Right atrium auricular region (tissue), 2 donors: Measurements from ENCODE around the gene DAGLA. TPM values are rescaled to one million over a fixed set of nuclear protein-coding genes. Genes with fewer than 3 reads are reported as not detected.

Source experiments
- DNase-seq: peaks from one replicate; pipeline ENCODE4 v3.0.0-alpha.2; 2019; ENCODE audit warnings: low spot score
- H3K27ac ChIP-seq, 2 donors: fragments of 200-600 bp; sonication (generic); 1 replicate in 1 of 2; 2 replicates in 1 of 2; pipeline ENCODE4 v1.5.1; 2016 to 2019
- H3K27me3 ChIP-seq, 2 donors: fragments of 200-600 bp; sonication (generic); one replicate each; pipeline versions ENCODE4 v1.5.1 to v1.6.0; 2017 to 2019
- H3K36me3 ChIP-seq: fragments of 200-600 bp; sonication (generic); one replicate; pipeline ENCODE4 v1.5.1; 2016
- H3K4me1 ChIP-seq, 2 donors: fragments of 200-600 bp; sonication (generic); one replicate each; pipeline versions ENCODE4 v1.5.1 to v1.6.0; 2017 to 2019
- H3K4me3 ChIP-seq, 2 donors: fragments of 200-600 bp; sonication (generic); 1 replicate in 1 of 2; 2 replicates in 1 of 2; pipeline ENCODE4 v1.5.1; 2017 to 2019; ENCODE audit warnings: mild to moderate bottlenecking in 1 of 2, moderate library complexity in 1 of 2
- H3K9me3 ChIP-seq, 2 donors: fragments of 200-600 bp; sonication (generic); one replicate each; pipeline ENCODE4 v1.5.1; 2019
- total RNA-seq, 2 donors: library from RNA; depleted of rRNA; stranded (reverse); fragments of >200 nt; gene quantifications; one replicate each; pipeline ENCODE4 v1.1.0, GENCODE V29; 2016
- TF ChIP-seq, protein P1 (sequence below), 2 donors: fragments of 200-600 bp; sonication (generic); IDR thresholded peaks; one replicate each; pipeline ENCODE4 v1.5.1; 2019; ENCODE audit warnings: antibody characterized with exemption in 2 of 2

Gene DAGLA
- total RNA-seq, 2 donors from 2014 or later: 3.9 to 5.7 TPM

DNA sequence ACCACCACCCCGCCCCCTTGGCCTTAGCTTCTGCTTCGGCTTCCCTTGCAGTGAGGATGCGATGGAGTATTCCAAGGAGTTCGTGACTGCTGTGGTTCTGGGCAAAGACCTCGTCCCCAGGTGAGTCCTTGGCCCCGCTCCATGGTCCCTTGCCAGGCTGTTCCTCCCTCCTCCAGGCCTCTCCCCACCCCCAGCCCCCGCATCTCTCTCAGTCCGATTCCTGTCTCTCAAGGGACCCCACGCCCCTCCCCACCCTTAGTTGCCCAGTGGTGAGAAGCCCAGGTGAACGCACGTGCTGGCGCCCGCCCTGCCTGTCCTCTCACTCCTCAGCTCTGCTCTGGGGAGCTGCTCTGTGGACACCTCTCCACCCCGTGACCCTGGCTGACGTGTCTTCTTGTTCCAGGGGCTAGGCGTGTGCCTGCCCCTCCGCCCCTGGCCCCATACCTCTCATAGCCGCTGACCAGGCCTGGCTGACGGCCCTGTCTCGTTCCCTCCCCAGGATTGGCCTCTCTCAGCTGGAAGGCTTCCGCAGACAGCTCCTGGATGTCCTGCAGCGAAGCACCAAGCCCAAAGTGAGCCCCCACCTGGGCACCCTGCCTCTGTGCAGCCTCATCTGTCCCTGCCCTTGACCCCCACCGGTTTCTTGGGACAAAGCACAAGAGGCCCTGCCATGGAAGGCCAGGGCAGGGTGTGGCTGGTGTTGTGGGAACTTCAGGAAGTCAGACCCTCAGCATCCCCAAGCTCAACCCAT, 57.6 kb downstream of the DAGLA start:
- TF ChIP-seq, protein P1, sequence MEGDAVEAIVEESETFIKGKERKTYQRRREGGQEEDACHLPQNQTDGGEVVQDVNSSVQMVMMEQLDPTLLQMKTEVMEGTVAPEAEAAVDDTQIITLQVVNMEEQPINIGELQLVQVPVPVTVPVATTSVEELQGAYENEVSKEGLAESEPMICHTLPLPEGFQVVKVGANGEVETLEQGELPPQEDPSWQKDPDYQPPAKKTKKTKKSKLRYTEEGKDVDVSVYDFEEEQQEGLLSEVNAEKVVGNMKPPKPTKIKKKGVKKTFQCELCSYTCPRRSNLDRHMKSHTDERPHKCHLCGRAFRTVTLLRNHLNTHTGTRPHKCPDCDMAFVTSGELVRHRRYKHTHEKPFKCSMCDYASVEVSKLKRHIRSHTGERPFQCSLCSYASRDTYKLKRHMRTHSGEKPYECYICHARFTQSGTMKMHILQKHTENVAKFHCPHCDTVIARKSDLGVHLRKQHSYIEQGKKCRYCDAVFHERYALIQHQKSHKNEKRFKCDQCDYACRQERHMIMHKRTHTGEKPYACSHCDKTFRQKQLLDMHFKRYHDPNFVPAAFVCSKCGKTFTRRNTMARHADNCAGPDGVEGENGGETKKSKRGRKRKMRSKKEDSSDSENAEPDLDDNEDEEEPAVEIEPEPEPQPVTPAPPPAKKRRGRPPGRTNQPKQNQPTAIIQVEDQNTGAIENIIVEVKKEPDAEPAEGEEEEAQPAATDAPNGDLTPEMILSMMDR (IDR thresholded peaks at IDR 0.05): no peak
- H3K4me3 ChIP-seq: no peak overlapping the region
- H3K9me3 ChIP-seq: no peaks in the 10 kb centered on the region
- no peak for DNase-seq
- no peaks in the 10 kb centered on the region for H3K27me3 ChIP-seq
- peaks cover 14% of the 10 kb centered on the region for H3K36me3 ChIP-seq
- H3K27ac ChIP-seq: no peak overlapping the region
- peaks cover 0 to 5% of the 10 kb centered on the region in 2 donors for H3K4me1 ChIP-seq

- TF ChIP-seq, protein P1 (IDR thresholded peaks at IDR 0.05): no peak
- H3K4me1 ChIP-seq: no peaks in the 10 kb centered on the region
- peaks cover 17% of the 10 kb centered on the region for H3K36me3 ChIP-seq
- no peaks in the 10 kb centered on the region for H3K9me3 ChIP-seq
- H3K27me3 ChIP-seq: no peaks in the 10 kb centered on the region
- DNase-seq: no peak
- H3K4me3 ChIP-seq: no peak overlapping the region
- no peak overlapping the region for H3K27ac ChIP-seq
Measured at GRCh38 chr11:61738776-61739175, 58.6 kb downstream of the DAGLA start.

DNA sequence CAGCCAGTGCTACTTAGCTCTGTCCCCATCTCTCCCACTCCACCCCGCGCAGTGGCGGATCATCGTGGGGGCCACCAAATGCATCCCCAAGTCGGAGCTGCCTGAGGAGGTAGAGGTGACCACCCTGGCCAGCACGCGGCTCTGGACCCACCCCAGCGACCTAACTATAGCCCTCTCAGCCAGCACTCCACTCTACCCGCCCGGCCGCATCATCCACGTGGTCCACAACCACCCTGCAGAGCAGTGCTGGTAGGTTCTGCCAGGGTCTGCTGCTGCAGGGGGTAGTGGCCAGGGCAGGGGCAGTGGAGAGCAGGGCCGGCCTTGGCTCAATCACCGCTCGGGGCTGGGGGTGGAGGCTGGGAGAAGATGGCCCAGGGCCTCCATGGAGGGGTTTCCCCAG, 59.2 kb downstream of the DAGLA start:
- no peak for DNase-seq
- Histone ChIP-seq H3K4me3 (no peak overlapping the region), H3K9me3 (no peaks in the 10 kb centered on the region), H3K4me1 (no peaks in the 10 kb centered on the region), H3K27me3 (no peaks in the 10 kb centered on the region), H3K36me3 (peaks cover 23% of the 10 kb centered on the region), H3K27ac (no peak overlapping the region)
- TF ChIP-seq, protein P1 (IDR thresholded peaks at IDR 0.05): no peak

GRCh38 chr11:61739966-61740365, 59.8 kb downstream of the DAGLA start:
- H3K4me3 ChIP-seq: no peak overlapping the region
- TF ChIP-seq, protein P1 (IDR thresholded peaks at IDR 0.05): no peak
- H3K27ac ChIP-seq: no peak overlapping the region
- no peaks in the 10 kb centered on the region for H3K9me3 ChIP-seq
- H3K4me1 ChIP-seq: no peaks in the 10 kb centered on the region
- peaks cover 23% of the 10 kb centered on the region for H3K36me3 ChIP-seq
- DNase-seq: no peak
- H3K27me3 ChIP-seq: no peaks in the 10 kb centered on the region

DNA sequence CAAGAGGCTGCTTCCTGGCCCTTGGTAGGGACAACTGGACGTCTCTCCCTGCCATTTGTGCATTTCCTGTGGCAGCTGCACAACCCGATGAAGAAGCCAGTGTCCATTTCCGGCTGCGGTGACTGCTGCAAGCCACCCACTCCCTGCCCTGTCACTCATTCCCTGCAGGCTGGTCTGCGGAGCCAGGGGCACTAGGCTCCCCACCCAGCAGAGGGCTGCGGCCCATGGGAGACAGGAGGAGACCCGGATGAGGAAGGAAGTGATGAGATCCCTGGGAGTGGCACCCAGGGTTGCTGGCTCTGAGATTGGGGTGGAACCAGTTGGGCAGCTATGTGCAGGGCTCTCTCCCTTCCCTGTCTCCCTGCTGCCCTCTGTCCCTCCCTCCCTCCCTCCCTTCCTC, 62.2 kb downstream of the DAGLA start:
- no peaks in the 10 kb centered on the region for H3K27me3 ChIP-seq
- no peak for DNase-seq
- H3K9me3 ChIP-seq: no peaks in the 10 kb centered on the region
- no peak overlapping the region for H3K27ac ChIP-seq
- no peak overlapping the region for H3K4me3 ChIP-seq
- peaks cover 8% of the 10 kb centered on the region for H3K36me3 ChIP-seq
- H3K4me1 ChIP-seq: no peaks in the 10 kb centered on the region
- TF ChIP-seq, protein P1 (IDR thresholded peaks at IDR 0.05): no peak
